HL-60 (cell line): ENCODE data around the gene LARP4B.

Experiments
- CTCF ChIP-seq: IDR thresholded peaks from one replicate; pipeline ENCODE4 v1.5.1; 2011; ENCODE audit warnings: low read length, control low read depth, inconsistent platforms; ENCODE audit not compliant: insufficient read depth
- POLR2AphosphoS5 ChIP-seq: IDR thresholded peaks from 2 replicates; pipeline ENCODE4 v1.6.1; 2012; ENCODE audit warnings: low read depth

- no peak for TF ChIP-seq CTCF
- no peak for TF ChIP-seq POLR2AphosphoS5
Measured at GRCh38 chr10:944034-944831, 12.7 kb upstream of the LARP4B start.
